Measurements from ENCODE around the gene MAP3K12.
A peak's percentile ranks its signal among the peaks of the same experiment; 100 is the strongest.
"Not testable (repeated sequence)": the region's sequence is repeated elsewhere in the genome, so short reads cannot be mapped to it uniquely, and the experiment has no call there.

The MAP3K12 gene

DNA sequence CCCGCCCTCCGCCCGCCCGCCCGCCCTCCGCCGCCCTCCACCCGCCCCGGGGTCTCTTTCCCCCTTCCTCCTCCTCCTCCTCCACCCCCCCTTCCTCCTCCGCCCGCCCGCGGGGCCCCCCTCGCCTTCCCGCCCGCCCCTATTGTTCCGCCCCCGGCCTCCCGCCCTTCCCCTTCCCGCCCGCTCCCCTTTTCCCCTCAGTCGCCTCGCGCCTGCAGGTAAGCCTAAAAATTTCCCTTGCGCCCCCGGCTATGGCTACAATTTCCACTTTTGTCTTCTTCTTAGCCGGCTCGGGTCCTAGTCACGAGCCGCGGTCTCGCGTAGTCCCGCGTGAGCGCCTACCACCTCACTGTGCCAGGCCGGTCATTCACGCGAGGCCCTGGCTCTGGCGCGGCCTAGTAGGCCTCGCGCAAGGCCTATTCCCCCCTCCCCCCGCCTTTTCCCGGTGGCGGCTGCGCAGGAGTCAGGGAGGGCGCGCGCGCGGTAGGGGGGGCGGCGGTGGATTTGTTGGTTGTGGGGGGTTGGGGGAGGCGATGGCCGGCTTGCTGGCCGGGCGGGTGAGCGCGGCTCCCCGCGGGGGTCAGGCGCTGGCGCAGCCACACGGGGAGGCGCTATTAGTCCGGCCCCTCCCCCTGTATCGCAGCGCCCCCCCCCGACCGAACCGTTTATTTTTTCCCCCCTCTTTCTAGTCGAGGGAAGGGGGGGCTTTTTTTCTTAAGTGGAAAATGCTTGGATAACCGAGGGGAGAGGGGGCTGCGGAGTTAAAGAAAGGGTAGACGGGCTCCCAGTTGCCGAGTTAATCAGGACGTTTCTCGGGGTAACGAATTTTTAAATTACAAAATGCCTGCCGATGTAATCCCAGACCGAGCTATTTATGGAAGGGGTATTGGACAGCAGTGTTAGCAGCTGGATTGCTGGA is 46.8 kb downstream of the MAP3K12 start:
- DNase-seq (ENCODE audit: extremely low spot score, insufficient read length, low read depth), result peak; percentile 55

GRCh38 chr12:53451661-53452158 is 47.5 kb downstream of the MAP3K12 start, which contains the start of gene PCBP2:
TSS of gene PCBP2 (plus strand) at chr12:53452102. CDS start at chr12:53454801, 2,699 bp downstream.
- peak; percentile 95 for FAIRE-seq

More for the DNA sequence above, 46.8 kb downstream of the MAP3K12 start:
- no peak for FAIRE-seq

DNA sequence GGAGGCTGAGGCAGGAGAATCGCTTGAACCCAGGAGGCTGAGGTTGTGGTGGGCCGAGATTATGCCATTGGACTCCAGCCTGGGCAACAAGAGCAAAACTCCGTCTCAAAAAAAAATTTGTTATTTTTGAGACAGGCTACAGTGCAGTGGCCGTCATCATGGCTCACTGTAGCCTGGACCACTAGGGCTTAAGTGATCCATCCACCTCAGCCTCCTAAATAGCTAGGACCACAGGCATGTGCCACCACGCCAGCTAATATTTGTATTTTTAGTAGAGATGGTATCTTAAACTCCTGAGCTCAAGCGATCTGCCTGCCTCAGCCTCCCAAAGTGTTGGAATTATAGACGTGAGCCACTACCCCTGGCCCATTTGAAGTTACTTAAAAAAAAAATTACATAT is 48.3 kb downstream of the MAP3K12 start:
- FAIRE-seq (no peak), DNase-seq (ENCODE audit: extremely low spot score, insufficient read length, low read depth) (no peak)

More at GRCh38 chr12:53451661-53452158, 47.5 kb downstream of the MAP3K12 start, which contains the start of gene PCBP2:
- DNase-seq (ENCODE audit: extremely low spot score, insufficient read length, low read depth), result peak; percentile 97

DNA sequence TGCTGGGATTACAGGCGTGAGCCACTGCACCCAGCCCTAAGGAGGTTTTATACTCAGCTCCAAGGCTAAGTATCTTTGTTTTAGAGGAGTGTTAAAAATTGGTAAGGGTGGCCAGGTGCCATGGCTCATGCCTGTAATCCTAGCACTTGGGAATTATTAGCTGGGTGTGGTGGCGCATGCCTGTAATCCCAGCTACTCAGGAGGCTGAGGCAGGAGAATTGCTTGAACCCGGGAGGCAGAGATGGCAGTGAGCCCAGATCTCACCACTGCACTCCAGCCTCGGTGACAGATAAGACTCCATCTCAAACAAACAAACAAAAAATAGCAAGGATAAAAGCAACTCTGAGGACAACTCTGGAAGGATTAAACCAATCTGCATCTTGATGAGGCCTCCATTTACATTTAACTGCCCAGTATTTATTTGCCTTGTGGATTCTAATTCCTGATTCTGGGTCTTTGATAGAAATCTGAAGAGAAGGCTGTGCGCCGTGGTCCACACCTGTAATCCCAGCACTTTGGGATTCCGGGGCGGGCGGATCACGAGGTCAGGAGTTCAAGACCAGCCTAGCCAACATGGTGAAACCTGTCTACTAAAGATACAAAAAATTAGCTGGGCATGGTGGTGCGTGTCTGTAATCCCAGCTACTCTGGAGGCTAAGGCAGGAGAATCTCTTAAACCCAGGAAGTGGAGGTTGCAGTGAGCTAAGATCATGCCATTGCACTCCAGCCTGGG is 54.5 kb downstream of the MAP3K12 start:
- not testable (repeated sequence) for DNase-seq (ENCODE audit: extremely low spot score, insufficient read length, low read depth); FAIRE-seq

- DNase-seq (ENCODE audit: extremely low spot score, insufficient read length, low read depth) (no peak), FAIRE-seq (no peak)
Measured at GRCh38 chr12:53443955-53444354, 55.3 kb downstream of the MAP3K12 start.

DNA sequence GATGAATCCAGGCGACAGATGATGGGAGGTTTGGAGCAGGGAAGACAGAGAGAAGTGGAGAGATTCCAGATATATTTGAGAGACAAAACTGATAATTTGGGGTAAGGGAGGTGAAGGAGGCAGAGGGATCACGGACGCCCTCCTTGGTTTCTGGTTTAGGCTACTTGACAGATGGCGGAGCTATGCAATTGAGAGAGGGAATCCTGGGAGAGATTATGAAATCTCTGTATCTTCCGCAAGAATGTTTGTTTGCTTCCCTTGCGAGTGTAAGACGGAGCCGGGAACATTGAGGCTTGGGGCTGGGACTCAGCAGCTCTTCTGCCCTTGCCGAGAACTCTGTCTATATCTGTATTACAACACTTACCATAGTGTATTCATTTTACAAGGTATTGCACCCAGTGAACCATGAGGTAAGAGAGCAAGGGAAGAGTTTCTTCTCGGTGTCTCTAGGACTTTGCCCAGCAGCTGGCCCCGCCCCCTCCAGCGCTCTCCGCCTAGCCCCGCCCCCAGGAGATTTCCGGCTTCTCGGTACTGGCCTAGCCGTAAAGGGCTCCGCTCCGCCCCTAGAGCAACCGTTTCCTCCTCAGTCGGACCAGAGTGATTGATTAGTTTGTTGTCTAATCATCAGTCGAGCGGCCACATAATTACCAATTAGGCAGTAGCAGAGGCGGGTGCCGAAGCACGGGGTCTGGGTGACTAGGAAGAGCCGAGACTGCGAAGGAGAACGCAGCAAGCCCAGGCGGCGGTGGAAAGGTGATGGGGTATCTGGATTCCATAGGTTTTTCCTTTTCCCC is 58.0 kb downstream of the MAP3K12 start, which contains the start of gene PRR13:
Gene PRR13 (plus strand): TSS at position 695 of the 794 bp plus-strand sequence. CDS start 981 bp downstream, outside the sequence.
- DNase-seq (ENCODE audit: extremely low spot score, insufficient read length, low read depth), result peak; percentile 90
- peak; percentile 96 for FAIRE-seq

DNA sequence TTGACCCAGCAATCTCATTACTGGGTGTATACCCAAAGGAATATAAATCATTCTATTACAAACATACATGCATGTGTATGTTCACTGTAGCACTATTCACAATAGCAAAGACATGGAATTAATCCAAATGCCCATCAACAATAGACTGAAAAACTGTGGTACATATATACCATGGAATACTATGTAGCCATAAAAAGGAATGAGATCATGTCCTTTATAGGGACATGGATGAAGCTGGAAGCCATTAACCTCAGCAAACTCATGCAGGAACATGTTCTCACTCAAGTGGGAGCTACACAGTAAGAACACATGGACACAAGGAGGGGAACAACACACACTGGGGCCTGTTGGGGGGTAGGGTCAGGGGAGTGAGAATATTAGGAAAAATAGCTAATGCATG is 59.7 kb downstream of the MAP3K12 start:
- not testable (repeated sequence) for FAIRE-seq

DNA sequence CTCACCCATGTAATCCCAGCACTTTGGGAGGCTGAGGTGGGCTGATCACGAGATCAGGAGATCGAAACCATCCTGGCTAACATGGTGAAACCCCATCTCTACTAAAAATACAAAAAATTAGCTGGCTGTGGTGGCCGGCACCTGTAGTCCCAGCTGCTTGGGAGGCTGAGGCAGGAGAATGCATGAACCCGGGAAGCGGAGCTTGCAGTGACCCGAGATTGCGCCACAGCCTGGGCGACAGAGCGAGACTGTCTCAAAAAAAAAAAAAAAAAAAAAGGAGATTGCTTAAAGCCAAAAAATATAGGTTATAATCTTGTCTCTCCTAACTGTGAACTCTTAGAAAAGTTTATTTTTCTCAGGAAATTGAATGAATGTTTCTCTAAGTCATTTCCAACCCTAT is 63.9 kb downstream of the MAP3K12 start:
- DNase-seq (ENCODE audit: extremely low spot score, insufficient read length, low read depth); FAIRE-seq: not testable (repeated sequence)

More for the DNA sequence above, 59.7 kb downstream of the MAP3K12 start:
- not testable (repeated sequence) for DNase-seq (ENCODE audit: extremely low spot score, insufficient read length, low read depth)

DNA sequence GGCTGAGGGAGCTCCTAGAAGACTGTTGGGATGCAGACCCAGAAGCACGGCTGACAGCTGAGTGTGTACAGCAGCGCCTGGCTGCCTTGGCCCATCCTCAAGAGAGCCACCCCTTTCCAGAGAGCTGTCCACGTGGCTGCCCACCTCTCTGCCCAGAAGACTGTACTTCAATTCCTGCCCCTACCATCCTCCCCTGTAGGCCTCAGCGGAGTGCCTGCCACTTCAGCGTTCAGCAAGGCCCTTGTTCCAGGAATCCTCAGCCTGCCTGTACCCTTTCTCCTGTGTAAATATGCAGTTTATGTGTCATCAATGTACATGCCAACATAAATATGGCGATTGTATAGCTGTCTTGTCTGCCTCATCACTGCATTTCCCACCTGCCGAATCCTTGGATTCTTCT is 68.1 kb downstream of the MAP3K12 start:
- DNase-seq (ENCODE audit: extremely low spot score, insufficient read length, low read depth), result no peak
- no peak for FAIRE-seq

DNA sequence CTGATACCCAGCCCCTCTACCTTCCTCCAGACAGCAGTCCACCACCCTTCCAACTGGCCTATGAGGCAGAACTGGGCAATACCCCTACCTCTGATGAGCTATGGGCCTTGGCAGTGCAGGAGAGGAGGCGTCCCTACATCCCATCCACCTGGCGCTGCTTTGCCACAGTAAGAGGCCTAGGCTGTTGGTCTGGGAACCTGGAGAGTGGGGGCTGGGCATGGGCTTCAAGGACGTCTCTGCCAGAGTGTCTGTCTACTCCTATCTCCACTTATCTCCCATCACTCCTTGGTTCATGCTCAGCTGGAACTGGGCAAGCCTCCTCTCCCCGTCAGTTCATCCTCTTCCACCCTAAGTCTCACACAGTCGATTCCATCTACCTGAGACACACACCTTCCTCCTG is 69.1 kb downstream of the MAP3K12 start:
- FAIRE-seq, result no peak

More for the DNA sequence above, 69.1 kb downstream of the MAP3K12 start:
- no peak for DNase-seq (ENCODE audit: extremely low spot score, insufficient read length, low read depth)
